Endothelial cell (in vitro differentiated cells): Measurements from ENCODE around the gene STX4. TPM values are rescaled to one million over a fixed set of nuclear protein-coding genes. Genes with fewer than 3 reads are reported as not detected.

Experiments
- DNase-seq: peaks from one replicate; pipeline ENCODE4 v3.0.0; 2021; ENCODE audit warnings: low spot score
- H3K27ac Mint-ChIP-seq: one replicate; pipeline ENCODE4 v1.8.0; 2021; ENCODE audit warnings: mixed read lengths, inconsistent platforms; ENCODE audit not compliant: unreplicated experiment
- H3K27me3 Mint-ChIP-seq: one replicate; pipeline ENCODE4 v1.8.0; 2021; ENCODE audit warnings: mild to moderate bottlenecking, moderate library complexity, mixed read lengths, inconsistent platforms; ENCODE audit not compliant: unreplicated experiment
- H3K36me3 Mint-ChIP-seq: one replicate; pipeline ENCODE4 v1.8.0; 2021; ENCODE audit warnings: mild to moderate bottlenecking, low read depth, mixed read lengths, inconsistent platforms; ENCODE audit not compliant: unreplicated experiment
- H3K4me1 Mint-ChIP-seq: one replicate; pipeline ENCODE4 v1.8.0; 2021; ENCODE audit warnings: mild to moderate bottlenecking, mixed read lengths, inconsistent platforms; ENCODE audit not compliant: unreplicated experiment
- H3K4me3 Mint-ChIP-seq: one replicate; pipeline ENCODE4 v1.8.0; 2021; ENCODE audit warnings: mild to moderate bottlenecking, mixed read lengths, inconsistent platforms; ENCODE audit not compliant: unreplicated experiment
- H3K9me3 Mint-ChIP-seq: one replicate; pipeline ENCODE4 v1.8.0; 2021; ENCODE audit warnings: mixed read lengths, inconsistent platforms; ENCODE audit not compliant: unreplicated experiment
- total RNA-seq: library from RNA; stranded (reverse); fragmentation: NEBNext Ultra II Directional; extraction: Animal tissue kit (Norgen Biotek cat#: 25700); gene quantifications from one replicate; pipeline ENCODE4 v1.2.1, GENCODE V29; 2021; ENCODE audit not compliant: unreplicated experiment
- TF ChIP-seq, protein P1 (sequence below): fragments of 200-600 bp; sonication (generic); IDR thresholded peaks from one replicate; pipeline ENCODE4 v1.5.0; 2021; ENCODE audit warnings: antibody characterized with exemption; ENCODE audit not compliant: unreplicated experiment

STX4 gene
- total RNA-seq, 1 donor from 2014 or later: 74.2 TPM

DNA sequence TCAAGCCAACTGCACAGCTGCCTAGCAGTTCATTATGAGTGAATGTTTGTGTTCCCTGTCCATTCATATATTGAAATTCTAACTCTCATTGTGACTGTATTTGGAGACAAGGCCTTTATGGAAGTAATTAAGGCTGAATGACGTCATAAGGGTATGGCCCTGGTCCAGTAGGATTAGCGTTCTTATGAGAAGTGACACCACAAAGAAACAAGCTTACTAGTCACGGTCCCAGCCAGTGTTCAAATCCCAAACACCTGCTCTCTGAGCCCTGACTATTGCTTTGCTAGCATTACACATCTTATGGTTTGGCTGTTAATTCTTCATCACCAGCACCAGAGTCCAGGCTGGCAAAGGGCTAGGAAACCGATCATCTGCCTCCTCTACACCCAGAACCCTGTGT lies 38.5 kb downstream of the STX4 start:
- Mint-ChIP-seq H3K9me3 (no peaks in the 10 kb centered on the region), H3K4me3 (peak overlapping the region; percentile 98), H3K36me3 (peaks cover 11% of the 10 kb centered on the region), H3K4me1 (peaks cover 25% of the 10 kb centered on the region), H3K27me3 (peaks cover 18% of the 10 kb centered on the region), H3K27ac (peak overlapping the region; percentile 98)
- DNase-seq: no peak
- TF ChIP-seq, protein P1, sequence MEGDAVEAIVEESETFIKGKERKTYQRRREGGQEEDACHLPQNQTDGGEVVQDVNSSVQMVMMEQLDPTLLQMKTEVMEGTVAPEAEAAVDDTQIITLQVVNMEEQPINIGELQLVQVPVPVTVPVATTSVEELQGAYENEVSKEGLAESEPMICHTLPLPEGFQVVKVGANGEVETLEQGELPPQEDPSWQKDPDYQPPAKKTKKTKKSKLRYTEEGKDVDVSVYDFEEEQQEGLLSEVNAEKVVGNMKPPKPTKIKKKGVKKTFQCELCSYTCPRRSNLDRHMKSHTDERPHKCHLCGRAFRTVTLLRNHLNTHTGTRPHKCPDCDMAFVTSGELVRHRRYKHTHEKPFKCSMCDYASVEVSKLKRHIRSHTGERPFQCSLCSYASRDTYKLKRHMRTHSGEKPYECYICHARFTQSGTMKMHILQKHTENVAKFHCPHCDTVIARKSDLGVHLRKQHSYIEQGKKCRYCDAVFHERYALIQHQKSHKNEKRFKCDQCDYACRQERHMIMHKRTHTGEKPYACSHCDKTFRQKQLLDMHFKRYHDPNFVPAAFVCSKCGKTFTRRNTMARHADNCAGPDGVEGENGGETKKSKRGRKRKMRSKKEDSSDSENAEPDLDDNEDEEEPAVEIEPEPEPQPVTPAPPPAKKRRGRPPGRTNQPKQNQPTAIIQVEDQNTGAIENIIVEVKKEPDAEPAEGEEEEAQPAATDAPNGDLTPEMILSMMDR: no peak

GRCh38 chr16:31072540-31073141 lies 39.3 kb downstream of the STX4 start:
- TF ChIP-seq, protein P1: no peak
- Mint-ChIP-seq H3K9me3 (no peaks in the 10 kb centered on the region), H3K4me3 (peak overlapping the region; percentile 98), H3K27ac (peak overlapping the region; percentile 98), H3K4me1 (peaks cover 25% of the 10 kb centered on the region), H3K36me3 (peaks cover 11% of the 10 kb centered on the region), H3K27me3 (peaks cover 18% of the 10 kb centered on the region)
- peak; percentile 18 for DNase-seq

DNA sequence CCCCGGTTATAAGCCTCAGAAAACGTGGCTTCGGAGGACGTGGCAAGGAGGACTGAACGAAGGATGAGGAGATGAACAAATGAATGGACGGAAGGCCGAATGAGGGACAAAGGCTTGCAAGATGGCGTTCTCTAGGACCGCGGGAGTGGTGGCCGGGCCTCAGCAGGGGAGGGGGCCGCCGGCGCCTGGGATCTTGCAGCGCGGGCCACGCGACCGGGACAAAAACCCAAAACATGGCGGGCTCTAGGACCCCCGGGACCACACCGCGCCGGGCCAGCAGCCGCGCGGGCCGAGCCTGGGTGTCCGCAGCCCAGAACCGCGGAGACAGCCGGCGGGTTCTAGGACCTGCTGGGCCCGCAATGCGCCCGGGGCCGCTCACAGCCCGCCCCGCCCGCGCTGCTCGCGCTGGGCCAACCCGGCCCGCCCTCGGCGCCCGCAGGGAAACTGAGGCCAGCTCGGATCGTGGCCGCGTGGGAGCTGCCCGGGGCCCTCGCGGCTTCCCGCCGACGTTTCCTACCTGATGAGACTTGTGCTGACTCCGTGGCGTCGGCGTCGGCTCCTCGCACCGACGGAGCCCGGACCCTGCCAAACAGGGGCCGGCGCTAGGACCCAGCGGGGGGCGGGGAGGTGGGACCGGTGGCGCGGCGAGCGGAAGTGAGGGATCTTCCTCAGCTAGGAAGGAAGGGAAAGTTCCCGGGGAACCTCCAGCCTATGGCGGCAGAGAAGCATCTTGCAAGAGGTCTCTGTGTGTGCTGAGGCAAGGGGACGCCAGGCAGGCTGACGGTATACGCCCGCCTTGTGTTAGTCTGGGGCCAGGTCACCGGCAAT lies 40.0 kb downstream of the STX4 start:
- Mint-ChIP-seq H3K4me3 (peak overlapping the region; percentile 99), H3K36me3 (peaks cover 18% of the 10 kb centered on the region), H3K9me3 (no peaks in the 10 kb centered on the region), H3K27me3 (peaks cover 25% of the 10 kb centered on the region), H3K4me1 (peaks cover 25% of the 10 kb centered on the region), H3K27ac (peak overlapping the region; percentile 99)
- DNase-seq: peak; percentile 94
- TF ChIP-seq, protein P1: no peak

DNA sequence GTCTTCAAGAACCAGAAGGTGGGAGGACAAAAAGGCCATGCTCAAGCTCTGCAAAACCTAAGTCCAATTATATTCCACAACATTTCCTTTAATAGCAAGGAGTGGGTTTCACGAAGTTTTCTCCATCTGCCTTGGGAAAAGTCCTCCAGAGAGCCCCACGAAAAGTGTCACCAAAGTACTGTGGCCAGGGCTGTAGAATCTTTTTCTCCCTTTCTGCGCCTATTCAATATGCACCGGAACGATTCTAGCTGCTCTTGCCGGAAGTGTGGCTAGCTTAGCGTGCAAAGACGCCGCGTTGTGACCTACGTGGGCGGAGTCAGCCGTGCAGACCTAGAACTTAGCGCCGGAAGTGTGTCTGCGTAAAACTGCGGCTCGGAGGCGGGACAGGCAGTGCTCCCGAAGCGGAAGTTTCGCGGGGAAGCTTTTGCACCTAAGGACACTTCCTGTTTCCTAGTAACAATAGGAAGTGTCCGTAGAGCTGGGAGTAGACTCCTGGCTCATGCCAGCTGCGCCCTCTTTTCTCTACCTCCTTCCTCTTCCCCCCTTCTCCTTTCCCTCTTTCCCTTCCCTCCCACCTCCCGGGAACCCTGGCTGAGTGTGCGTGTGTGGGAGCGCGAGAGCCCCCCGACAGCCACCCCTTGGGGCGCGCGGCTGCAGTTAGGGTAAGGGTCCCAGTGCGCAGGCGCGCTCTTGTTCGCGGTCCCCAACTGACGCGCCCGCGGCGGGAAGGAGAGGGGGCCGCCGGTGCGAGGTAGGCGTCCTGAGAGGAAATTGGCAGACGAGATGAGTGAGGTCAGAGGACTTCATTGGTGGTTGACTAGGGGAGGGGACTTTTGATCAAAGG lies 40.8 kb downstream of the STX4 start, which contains the start of the genes ZNF646 and ZNF668:
ZNF646 (plus strand) TSS at position 453 of the 844 bp plus-strand sequence. CDS start 1,903 bp downstream, outside the sequence.
ZNF668 (minus strand) TSS at position 271 of the 844 bp plus-strand sequence. CDS start 9,781 bp downstream, outside the sequence.
- H3K27ac Mint-ChIP-seq: peak within 1 kb of the TSS; percentile 99
- peak; percentile 91 for DNase-seq
- no peaks in the 10 kb centered on the region for H3K9me3 Mint-ChIP-seq
- H3K4me1 Mint-ChIP-seq: peaks cover 25% of the 10 kb centered on the region
- peak within 1 kb of the TSS; percentile 99 for H3K4me3 Mint-ChIP-seq
- H3K27me3 Mint-ChIP-seq: peaks cover 25% of the 10 kb centered on the region
- peaks cover 23% of the 10 kb centered on the region for H3K36me3 Mint-ChIP-seq
- TF ChIP-seq, protein P1: no peak
